Liver (tissue), 3 donors: ENCODE results near the gene NAGPA.

Experiments used
- CTCF ChIP-seq: fragments of 150-350 bp; IDR thresholded peaks from 2 replicates; pipeline ENCODE4 v1.5.1; 2017; ENCODE audit warnings: improper control_type of control experiment, low read depth, low read length; ENCODE audit not compliant: missing input control
- RAD21 ChIP-seq, 2 donors: IDR thresholded peaks; 2 replicates each; pipeline ENCODE4 v1.6.1; 2016; ENCODE audit warnings: antibody characterized with exemption in 2 of 2, mild to moderate bottlenecking in 2 of 2
- REST ChIP-seq: IDR thresholded peaks from 2 replicates; pipeline ENCODE4 v1.6.1; 2016; ENCODE audit warnings: antibody characterized with exemption, mild to moderate bottlenecking
- SP1 ChIP-seq: IDR thresholded peaks from 2 replicates; pipeline ENCODE4 v1.6.1; 2018; ENCODE audit warnings: antibody characterized with exemption, mild to moderate bottlenecking
- YY1 ChIP-seq: IDR thresholded peaks from 2 replicates; pipeline ENCODE4 v1.6.1; 2016; ENCODE audit warnings: antibody characterized with exemption, mild to moderate bottlenecking
- donor health status: healthy.
- donor health status: healthy.

DNA sequence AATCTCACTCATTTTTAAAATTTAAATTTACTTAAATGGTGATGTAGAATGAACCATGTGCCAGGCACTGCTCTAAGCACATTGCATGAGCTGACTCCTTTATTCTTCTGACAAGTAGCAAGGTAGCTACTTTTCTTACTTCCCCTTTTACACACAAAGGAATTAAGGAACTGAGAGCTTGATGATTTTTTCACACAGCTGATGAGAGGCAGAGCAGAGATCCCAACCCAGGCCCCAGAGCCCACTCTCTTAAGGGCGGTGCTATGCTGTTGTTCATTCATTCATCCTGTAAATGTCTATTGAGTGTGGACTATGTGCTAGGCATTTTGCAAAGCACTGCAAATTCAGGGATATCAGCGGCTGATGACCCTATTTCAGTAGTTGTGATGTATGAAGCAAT is 57.7 kb downstream of the NAGPA start:
- TF ChIP-seq SP1: no peak
- TF ChIP-seq CTCF: no peak
- TF ChIP-seq REST: no peak
- TF ChIP-seq YY1: no peak
- no peak for TF ChIP-seq RAD21 (IDR thresholded peaks at IDR 0.05)
